HEK293 (cell line): Measurements from ENCODE around the gene ARSB.
A peak's percentile ranks its signal among the peaks of the same experiment; 100 is the strongest.

Experiments used
- ATF2 ChIP-seq: fragments of 450-650 bp; formaldehyde crosslinking; IDR thresholded peaks from 2 replicates; pipeline ENCODE4 v1.5.1; 2016; ENCODE audit warnings: missing biosample characterization, missing genetic modification characterization, low read depth
- GLI4 ChIP-seq: fragments of 450-650 bp; formaldehyde crosslinking; IDR thresholded peaks from 2 replicates; pipeline ENCODE4 v1.5.1; 2016; ENCODE audit warnings: missing biosample characterization, missing genetic modification characterization
- HOXA7 ChIP-seq: sonication (generic); formaldehyde crosslinking; IDR thresholded peaks from 2 replicates; pipeline ENCODE4 v1.8.1; 2022; ENCODE audit warnings: missing genetic modification reagents, borderline replicate concordance
- PRDM10 ChIP-seq: fragments of 450-650 bp; formaldehyde crosslinking; IDR thresholded peaks from 2 replicates; pipeline ENCODE4 v1.5.1; 2016; ENCODE audit warnings: missing biosample characterization, missing genetic modification characterization
- PRDM2 ChIP-seq: fragments of 450-650 bp; formaldehyde crosslinking; IDR thresholded peaks from 2 replicates; pipeline ENCODE4 v1.5.1; 2016; ENCODE audit warnings: missing biosample characterization, missing genetic modification characterization, borderline replicate concordance
- PRDM6 ChIP-seq: fragments of 450-650 bp; formaldehyde crosslinking; IDR thresholded peaks from 2 replicates; pipeline ENCODE4 v1.5.1; 2017; ENCODE audit warnings: missing biosample characterization, missing genetic modification characterization
- SETDB1 ChIP-seq: IDR thresholded peaks from one replicate; pipeline ENCODE4 v1.6.1; 2017; ENCODE audit warnings: mild to moderate bottlenecking, low read length, moderate library complexity, mixed read lengths; ENCODE audit not compliant: insufficient read length
- ZNF112 ChIP-seq: fragments of 450-650 bp; formaldehyde crosslinking; IDR thresholded peaks from 2 replicates; pipeline ENCODE4 v1.5.0; 2017; ENCODE audit warnings: missing biosample characterization, missing genetic modification characterization
- ZNF175 ChIP-seq: fragments of 450-650 bp; formaldehyde crosslinking; IDR thresholded peaks from 2 replicates; pipeline ENCODE4 v1.5.1; 2016; ENCODE audit warnings: missing biosample characterization, missing genetic modification characterization
- ZNF184 ChIP-seq: fragments of 450-650 bp; IDR thresholded peaks from 2 replicates; pipeline ENCODE4 v1.5.1; 2018; ENCODE audit warnings: missing biosample characterization, mild to moderate bottlenecking, missing genetic modification characterization
- ZNF26 ChIP-seq: fragments of 450-650 bp; formaldehyde crosslinking; IDR thresholded peaks from 2 replicates; pipeline ENCODE4 v1.5.1; 2016; ENCODE audit warnings: missing biosample characterization, missing genetic modification characterization
- ZNF280C ChIP-seq: fragments of 450-650 bp; formaldehyde crosslinking; IDR thresholded peaks from 2 replicates; pipeline ENCODE4 v1.5.1; 2016; ENCODE audit warnings: missing biosample characterization, missing genetic modification characterization
- ZNF335 ChIP-seq: fragments of 450-650 bp; formaldehyde crosslinking; conservative IDR thresholded peaks from 2 replicates; pipeline ENCODE4 v1.5.1; 2016; ENCODE audit warnings: missing biosample characterization, missing genetic modification characterization
- ZNF544 ChIP-seq: fragments of 450-650 bp; formaldehyde crosslinking; IDR thresholded peaks from 2 replicates; pipeline ENCODE4 v1.5.0; 2017; ENCODE audit warnings: missing biosample characterization, missing genetic modification characterization
- ZNF580 ChIP-seq: fragments of 450-650 bp; formaldehyde crosslinking; IDR thresholded peaks from 2 replicates; pipeline ENCODE4 v1.5.1; 2016; ENCODE audit warnings: missing biosample characterization, missing genetic modification characterization
- ZNF645 ChIP-seq: fragments of 450-650 bp; formaldehyde crosslinking; IDR thresholded peaks from 2 replicates; pipeline ENCODE4; 2016; ENCODE audit warnings: missing biosample characterization, missing genetic modification characterization
- ZNF670 ChIP-seq: fragments of 450-650 bp; formaldehyde crosslinking; IDR thresholded peaks from 2 replicates; pipeline ENCODE4 v1.5.1; 2016; ENCODE audit warnings: missing biosample characterization, missing genetic modification characterization, low read depth
- ZSCAN30 ChIP-seq: fragments of 450-650 bp; IDR thresholded peaks from 2 replicates; pipeline ENCODE4 v1.5.1; 2018; ENCODE audit warnings: missing biosample characterization, mild to moderate bottlenecking, missing genetic modification characterization, moderate library complexity

The ARSB gene

GRCh38 chr5:78925129-78925876 is 59.8 kb downstream of the ARSB start (continued):
- no peak for TF ChIP-seq PRDM10 (tag by site-specific recombination)
- TF ChIP-seq ZNF280C: no peak
- no peak for TF ChIP-seq ZNF645 (tag by site-specific recombination)
- no peak for TF ChIP-seq ZNF26 (tag by site-specific recombination)
- TF ChIP-seq ZNF544 (tag by site-specific recombination): no peak
- peak; percentile 54 for TF ChIP-seq ZNF335 (tag by site-specific recombination)
- no peak for TF ChIP-seq ZNF175 (tag by site-specific recombination)
- no peak for TF ChIP-seq PRDM2 (tag by site-specific recombination)
- TF ChIP-seq GLI4 (tag by site-specific recombination): no peak
- TF ChIP-seq ZNF112 (tag by site-specific recombination): no peak
- no peak for TF ChIP-seq SETDB1
- no peak for TF ChIP-seq ZNF580
- no peak for TF ChIP-seq ZSCAN30 (tag by site-specific recombination)
- TF ChIP-seq ATF2 (tag by site-specific recombination): no peak
- TF ChIP-seq PRDM6 (tag by site-specific recombination): peak; percentile 54; the same call in 1 of the 2 replicates
- TF ChIP-seq ZNF184 (tag by site-specific recombination): no peak
- TF ChIP-seq HOXA7 (CRISPR knock-in tag): no peak
- no peak for TF ChIP-seq ZNF670 (tag by site-specific recombination)
